Sigmoid colon (tissue), 3 donors: ENCODE results near the gene CDS1.

Experiments used
- CTCF ChIP-seq, 4 experiments: fragments of 450-650 bp in 3 of 4; fragments of 200-600 bp in 1 of 4; IDR thresholded peaks; one replicate each; pipeline ENCODE4 v1.5.1; 2016 to 2019; ENCODE audit warnings: antibody characterized with exemption in 4 of 4, mild to moderate bottlenecking in 3 of 4, moderate library complexity in 2 of 4
- POLR2A ChIP-seq, 2 donors: fragments of 450-650 bp; IDR thresholded peaks; one replicate each; pipeline ENCODE4 v1.6.1; 2016; ENCODE audit warnings: antibody characterized with exemption in 2 of 2, mild to moderate bottlenecking in 2 of 2, moderate library complexity in 2 of 2

DNA sequence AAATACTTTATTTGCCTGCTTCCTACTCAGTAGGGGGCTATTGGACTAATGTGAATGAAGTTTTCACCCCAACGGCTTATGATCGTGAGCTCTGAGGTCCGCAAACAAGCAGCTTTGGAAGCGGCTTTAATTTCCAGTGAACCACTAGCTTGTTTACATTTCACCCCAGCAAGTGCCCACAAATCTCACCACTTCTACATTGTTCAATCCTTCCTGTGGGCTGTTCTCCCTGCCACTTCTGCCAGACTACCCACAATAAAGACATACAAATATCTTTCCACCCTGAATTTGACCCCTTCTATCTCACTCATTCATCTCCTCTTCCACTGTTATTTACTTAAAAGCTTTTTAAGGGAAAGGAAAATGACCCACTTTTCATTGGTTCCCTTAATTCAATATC, 98.0 kb downstream of the CDS1 start:
- TF ChIP-seq CTCF (IDR thresholded peaks at IDR 0.05) (no peak), POLR2A (IDR thresholded peaks at IDR 0.05) (no peak)
